ENCODE measurements around the gene EOMES.

EOMES gene

DNA sequence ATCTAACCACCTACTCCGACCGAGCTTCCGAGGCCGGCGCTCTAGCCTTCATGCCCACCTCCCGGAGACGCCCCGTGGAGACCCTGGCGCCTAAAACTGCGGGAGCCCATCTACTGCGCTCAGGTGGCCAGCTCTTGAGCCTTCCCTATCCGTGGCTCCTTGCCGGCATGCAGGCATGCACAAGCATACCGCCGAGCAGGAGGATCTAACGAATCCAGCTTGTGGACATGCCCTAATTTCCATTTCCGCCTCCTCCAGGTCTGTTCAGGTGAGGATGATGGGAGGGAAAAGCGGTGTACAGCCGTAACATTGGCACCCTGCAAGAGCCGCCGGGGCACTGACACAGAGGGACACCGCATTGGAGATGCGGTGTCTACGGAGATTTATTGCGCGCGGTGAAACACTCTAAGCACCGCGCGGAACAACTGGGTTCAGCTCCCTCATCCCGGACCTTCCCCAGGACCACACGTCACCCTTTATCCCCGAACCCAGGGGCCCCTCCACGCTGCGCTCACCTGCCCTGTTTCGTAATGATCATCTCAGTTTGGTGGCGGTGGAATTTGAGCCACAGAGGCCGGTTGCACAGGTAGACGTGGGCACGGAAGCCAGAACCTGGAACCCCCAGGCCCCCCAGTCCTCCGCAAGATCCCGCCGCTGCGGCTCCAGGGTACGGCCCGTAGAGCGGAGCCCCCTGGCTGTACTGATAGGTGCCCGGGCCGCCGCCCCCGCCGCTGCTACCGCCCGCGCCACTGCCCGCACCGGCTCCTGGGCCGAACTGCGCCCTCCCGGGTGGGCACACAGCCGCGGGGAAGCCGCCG, 1.0 kb downstream of the EOMES start:
- no peak for DNase-seq (ENCODE audit: low read depth in 2 of 2)

DNA sequence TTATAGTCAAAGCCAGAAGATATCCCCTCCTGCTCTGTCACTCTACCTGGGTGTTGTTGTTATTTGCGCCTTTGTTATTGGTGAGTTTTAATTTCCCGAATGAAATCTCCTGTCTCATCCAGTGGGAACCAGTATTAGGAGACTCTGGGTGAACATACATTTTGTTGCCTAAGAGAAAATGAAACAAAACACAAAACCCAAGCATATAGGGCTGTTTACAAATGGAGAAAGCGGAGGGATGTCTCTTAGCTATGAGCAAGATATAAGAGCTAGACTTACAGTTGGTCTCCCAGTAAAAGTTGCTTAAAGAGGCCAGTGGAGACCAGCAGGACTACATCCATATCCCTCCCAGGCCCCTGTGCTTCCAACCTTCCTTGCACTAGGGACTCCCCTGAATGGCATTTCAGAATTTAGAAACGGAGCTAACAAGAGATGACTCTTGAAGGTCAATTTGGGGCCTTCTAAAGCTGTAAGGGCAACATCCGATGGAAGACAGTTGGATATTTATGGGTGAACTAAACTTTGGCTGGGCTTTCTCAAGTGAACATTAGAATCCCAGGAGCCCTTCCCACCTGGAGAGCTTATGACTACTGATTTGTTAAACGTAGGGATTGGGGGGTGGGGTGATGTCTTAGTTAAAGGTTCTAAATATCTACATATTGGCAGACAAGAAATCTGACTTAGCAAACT, 2.7 kb downstream of the EOMES start:
- DNase-seq (ENCODE audit: low read depth in 2 of 2), result no peak

DNA sequence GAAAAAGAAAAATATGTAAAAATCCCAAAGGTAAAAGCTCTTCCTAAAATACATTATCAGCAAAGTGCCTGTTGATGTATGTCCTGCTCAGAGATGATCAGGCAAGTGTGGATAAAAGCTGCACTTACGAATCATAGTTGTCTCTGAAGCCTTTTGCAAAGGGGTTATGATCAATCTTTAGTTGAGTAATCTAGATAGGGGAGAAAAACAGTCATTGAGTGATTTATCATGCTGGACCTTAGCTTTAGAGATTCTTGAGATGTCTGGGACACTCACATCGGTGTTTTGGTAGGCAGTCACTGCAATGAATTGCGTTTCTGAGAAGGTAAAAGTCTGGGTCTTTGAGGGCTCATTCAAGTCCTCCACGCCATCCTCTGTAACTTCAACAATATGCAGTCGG, 3.7 kb downstream of the EOMES start:
- no peak for DNase-seq (ENCODE audit: low read depth in 2 of 2)

DNA sequence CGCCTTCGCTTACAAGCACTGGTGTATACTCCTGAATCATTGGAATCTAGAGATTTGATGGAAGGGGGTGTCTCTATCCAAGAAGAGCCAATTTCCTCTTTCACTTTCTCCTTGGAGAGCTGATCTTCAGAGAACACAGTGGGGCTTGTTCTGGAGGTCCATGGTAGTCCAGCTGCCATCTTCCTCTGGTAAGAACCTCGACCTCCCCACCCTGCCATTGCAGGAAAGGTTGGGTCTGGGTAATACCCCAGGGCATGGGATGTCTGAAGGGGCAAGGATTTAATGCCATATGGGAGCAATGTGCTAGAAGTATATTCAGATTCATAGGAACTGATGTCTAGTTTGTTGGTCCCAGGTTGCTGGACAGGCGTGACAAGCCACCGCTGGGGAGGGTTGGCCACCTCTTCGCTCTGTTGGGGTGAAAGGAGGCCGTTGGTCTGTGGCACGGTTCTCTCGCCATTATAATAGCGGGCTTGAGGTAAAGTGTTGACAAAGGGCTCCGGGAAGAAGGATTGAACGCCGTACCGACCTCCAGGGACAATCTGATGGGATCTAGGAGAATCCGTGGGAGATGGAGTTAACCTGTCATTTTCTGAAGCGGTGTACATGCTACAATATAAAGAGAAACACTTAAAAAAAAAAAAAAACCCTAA, 4.8 kb downstream of the EOMES start:
- no peak for DNase-seq (ENCODE audit: low read depth in 2 of 2)

DNA sequence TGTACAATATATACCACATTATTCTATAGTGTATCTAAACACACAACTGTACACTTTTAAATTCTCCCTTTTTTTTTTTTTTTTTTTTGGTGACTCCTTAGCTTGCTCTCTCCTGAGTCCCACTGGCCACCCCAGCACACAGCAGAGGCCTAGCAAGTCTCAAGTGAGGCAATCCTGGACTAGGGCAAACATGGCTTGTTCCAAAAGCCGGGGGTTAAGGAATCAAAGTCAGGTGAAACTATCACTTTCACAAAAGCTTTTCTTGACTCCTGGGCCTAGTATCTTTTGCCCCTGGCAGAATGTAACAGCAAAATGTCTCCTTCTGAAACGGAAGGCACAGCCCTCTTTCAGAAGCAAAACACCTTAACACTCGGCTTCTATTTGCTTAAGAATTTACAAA, 5.8 kb downstream of the EOMES start:
- DNase-seq (ENCODE audit: low read depth in 2 of 2), result no peak

DNA sequence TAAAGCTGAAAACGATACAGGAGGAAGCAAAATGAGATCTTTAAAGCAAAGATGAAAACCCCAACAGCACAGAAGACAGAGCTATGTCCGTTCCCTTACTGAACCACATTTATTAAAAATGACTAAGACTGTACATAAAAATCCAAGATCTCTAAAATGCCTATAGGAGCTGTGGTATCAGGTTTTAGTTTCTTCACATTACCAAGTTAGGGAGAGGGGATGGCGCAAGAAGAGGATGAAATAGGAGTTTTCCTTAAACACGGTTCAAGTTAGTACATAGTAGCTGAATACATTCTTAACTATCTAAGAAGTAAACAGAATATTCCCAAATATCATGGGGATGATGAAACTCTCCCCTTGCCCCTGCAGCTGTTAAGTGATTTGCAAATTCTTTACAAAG, 6.3 kb downstream of the EOMES start:
- no peak for DNase-seq (ENCODE audit: low read depth in 2 of 2)

DNA sequence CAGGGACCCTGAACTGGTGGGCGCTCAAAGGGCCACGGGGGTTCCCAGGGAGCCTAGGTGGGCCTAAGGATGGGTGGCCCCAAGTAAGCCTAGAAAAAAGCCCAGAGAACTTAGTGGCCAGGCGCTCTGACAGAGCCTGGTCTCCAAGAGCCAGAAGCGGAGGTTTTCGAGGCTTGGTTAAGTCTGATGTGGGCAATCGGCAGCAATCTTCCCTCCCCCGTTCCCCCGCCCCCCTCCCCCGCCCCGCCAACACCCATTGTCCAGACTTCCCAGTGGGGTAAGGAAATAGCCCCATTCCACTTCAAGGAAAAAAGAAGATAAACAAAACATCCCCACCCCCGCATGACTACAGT, 6.7 kb downstream of the EOMES start:
- DNase-seq (ENCODE audit: low read depth in 2 of 2), result no peak

DNA sequence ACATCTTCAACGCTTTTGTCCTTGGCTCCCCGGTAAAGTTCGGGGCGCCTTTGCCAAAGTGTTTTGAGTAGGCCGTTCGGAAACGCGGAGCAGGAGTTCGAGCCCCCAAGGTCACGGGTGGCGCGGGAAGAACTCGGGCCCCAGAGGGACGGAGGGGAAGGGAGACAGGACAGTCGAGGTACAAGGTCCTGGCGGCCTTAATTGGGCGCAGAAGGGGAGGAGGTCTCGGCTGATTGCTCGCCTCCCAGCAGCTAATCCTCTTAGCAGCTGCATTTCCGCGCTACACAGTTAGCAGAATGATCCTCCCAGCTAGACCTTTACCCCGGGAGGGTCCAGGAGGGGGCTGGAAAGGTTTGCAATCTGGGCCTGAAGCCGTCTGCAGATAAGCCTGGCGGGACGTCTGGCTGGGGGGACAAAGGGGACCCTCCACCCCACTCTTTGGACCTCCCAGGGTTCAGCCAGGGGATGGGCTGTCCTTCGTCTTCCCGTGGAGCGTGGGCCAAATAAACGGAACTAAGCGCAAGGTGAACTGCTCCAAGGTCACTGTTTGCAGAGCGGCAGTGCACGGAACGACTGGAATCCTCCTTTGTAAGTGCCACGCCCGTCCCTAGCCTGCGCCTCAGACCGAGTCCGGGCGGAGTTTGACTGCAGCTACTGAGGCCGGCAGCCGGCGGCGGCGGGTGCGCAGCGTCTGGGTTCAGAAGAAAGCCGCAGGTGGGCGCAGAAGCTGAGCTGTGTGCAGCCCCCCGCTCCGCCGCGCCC, 7.2 kb downstream of the EOMES start:
- no peak for DNase-seq (ENCODE audit: low read depth in 2 of 2)

DNA sequence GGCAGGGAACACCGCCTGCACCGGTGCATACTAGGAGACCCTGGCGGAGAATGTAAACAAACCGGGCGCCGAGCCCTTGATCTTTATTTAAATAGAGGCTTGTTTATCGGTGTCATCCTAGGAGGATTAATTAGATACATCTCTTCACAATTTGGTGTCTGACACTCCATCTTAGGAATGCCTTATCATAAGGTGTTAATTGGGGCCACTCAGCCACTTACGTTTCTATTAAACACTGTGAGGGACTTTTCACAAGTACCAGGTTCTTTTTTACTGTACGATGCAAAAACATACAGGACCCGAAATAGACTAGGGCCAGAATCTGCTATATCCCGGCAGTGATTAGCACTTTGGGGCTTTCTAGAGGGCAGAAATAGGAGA, 8.0 kb downstream of the EOMES start:
- no peak for DNase-seq (ENCODE audit: low read depth in 2 of 2)

DNA sequence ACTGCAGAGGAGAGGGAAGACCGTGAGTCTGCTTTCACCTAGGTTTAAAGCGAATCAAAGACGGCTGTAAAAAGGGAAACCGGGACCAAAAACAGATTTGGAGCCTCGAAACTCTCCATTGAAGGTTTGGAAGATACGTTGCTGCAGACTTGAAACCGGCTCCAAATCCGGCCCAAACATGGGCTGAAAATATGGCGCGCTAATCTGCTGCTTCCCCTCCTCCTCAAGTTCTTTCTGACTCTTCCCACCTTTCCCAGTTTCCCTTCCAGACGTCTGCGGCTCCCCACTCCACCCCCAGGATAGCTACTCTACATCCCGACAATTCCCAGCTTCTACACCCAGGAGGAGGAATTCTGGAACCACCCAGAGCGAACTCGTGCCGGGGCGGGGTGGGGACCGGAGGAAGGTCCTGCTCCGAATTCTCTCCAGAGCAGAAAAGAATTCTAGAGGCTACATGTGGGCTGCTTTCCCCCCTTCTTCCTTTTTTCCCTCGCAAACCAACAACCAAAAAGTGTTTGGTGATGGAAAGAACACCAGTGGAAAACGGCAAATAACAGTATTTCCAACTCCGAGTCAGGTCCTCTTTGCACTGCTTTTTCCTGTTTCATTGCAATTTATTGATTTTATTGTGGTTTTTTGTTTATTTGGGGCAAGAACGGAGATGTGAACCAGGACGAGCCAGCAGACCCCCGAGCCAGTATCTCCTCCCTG, 8.5 kb downstream of the EOMES start:
- DNase-seq (ENCODE audit: low read depth in 2 of 2), result no peak

DNA sequence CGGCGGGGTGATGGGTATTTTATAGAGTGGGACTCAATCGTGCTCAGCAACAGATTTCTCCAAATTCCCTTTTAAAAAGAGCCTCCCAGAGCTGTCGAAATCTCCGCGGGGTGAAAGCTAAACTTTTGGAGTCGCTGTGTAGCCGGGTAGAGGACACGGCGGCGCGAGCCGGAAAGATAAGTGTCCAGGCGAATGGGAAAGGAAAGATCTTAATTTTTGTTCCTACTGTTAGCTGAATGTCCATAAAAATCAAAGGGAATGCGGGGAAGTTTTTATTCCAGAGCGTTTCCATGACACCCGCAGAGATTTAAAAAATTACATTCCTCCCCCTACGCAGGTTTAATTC, 9.1 kb downstream of the EOMES start:
- no peak for DNase-seq (ENCODE audit: low read depth in 2 of 2)

DNA sequence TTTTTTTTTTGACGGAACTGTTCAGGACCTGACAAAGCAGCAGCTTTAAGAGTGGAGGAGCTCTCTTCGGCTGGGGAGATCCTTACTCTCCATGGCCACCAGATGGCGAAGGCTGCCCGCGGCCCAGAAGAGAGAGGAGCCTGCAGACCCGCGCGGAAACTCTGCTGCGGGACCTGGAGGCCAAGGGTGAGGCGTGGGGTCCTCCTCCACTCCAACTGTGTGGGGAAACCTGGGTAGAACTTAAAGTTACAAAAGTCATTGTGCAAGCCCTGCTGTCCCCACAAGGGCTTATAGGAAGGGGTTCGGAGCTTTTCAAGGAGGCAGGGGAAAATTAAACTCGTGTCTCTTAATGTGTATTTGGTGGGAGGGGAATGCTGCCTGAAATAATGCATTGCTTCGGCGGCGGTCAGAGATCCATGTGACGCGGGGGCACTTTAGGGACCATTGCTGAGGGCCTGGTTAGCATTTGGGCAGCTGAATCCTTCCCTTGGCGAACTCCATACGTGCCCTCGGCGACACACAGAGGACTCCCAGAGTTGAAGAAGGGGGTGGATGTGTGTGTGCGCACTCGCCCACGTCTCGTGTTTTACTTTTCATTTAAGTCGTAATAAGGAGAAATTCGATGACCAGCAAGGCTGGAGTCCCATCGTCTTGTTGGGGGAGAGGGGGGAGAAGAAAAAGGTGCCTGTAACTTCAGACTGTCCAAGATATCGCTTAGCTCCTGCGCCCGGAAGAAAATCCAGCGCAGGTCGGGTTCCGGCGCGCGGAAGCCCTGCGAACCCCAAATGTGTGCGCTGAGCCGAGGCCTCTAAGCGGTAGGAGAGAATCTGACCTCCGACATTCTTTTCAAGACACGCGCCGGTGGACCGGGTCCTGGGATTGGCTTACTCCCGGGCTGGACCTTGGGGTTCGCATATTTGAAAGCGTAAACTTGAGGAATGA, 9.7 kb downstream of the EOMES start:
- DNase-seq (ENCODE audit: low read depth in 2 of 2), result peak; percentile 62 to 67

DNA sequence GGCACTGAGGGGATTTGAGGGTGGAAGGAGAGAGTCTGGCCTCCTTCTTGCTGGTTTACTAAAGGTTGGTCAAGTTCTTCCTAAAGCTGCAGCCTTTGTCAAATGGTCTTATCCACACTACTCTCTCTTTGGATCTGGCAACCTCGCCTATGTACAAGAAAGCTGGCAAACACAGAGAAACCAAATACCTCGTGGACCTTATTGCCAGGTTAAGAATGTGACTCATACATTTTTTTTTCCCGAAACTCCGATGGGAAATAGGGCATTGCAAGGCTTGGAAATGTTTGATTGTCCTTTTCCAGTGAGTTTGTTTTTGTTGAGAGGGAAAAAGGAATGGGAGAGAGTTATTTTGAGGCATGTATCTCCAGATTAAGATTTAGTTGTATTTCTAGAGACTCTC, 13.9 kb downstream of the EOMES start:
- no peak for DNase-seq (ENCODE audit: low read depth in 2 of 2)

DNA sequence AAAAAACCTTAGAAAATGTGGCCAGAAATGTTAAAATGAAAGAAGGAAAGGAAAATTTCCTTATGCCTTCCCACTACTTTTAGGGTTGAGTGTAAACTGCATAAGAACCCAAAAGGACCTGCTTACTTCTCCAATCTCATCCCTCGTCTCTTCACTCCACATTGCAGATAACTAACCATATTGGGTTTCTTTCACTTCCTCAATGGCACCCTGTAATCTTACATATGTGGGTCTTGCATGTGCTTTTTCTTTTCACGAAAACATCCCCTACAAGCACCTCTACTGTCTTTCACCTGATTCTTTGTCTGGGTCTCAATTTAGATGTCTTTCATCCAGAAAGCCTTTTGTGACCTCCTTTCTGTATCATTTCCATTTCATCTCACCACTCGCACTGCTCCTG, 23.1 kb downstream of the EOMES start:
- no peak for DNase-seq (ENCODE audit: low read depth in 2 of 2)

DNA sequence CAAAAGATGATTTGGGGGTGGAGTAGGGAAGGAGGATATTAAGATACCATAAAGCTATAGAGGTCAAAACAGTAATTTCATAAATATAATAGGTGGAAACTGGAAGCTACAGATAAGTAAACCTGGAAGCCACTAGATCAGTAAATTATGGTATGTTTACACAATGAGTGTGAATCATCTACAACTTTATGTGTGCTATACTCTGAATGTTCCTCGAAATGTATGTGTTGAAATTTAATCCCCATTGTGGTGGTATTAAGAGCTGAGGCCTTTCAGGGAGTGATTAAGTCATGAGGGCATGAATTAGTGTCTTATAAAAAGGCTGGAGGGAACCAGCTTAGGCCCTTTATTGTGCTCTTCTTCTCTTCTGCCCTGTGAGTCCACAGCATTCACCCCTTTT, 25.2 kb downstream of the EOMES start:
- no peak for DNase-seq (ENCODE audit: low read depth in 2 of 2)

DNA sequence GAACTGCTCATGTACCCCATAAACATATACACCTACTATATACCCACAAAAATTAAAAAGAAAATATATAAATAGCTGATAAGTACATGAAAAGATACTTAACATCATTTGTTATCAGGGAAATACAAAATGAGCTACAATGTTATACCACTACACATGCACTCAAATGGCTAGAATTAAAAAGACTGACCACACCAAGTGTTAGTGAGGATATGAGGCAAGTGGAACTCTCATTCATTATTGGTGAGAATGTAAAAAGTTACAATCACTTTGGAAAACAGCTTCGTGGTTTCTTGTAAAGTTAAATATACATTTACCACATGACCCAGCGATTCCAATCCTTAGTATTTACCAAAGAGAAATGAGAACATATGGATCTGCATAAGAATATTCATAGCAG, 26.5 kb downstream of the EOMES start:
- no peak for DNase-seq (ENCODE audit: low read depth in 2 of 2)

DNA sequence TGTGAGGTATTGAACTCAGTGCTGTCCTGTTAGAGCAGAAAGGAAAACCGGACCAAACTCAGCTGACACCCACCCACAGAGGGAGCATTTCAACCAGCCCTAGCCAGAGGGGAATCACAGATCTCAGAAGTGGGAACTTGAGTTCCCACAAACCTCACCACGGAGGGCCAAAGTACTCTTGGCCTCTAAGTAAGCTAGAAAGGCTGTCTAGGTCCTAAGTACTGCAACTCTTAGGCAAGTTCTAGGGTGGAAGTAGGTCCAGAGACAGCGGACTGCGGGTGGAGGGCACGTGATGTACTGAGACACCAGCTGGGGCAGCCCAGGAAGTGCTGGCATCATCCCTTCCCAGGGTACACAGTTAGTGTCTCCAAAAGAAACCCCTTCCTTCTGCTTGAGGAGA, 34.1 kb downstream of the EOMES start:
- DNase-seq (ENCODE audit: low read depth in 2 of 2), result no peak

DNA sequence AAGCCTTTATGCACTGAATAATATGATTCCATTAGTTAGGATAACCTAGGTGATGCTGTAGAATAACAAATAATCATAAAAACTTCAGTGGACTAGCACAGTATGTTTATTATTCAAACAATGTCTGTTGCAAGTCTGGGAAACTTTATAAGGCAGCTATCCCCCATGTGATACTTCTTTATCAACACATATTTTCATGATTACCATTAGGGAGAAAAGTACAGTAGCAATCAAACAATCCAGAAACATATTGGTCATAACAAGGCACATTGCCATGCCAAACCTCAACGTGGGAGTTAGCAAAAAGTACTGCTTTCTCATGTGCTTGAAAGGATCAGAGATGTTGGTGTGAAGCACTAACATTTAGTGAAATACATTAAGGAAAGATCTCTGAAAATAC, 35.5 kb downstream of the EOMES start:
- DNase-seq (ENCODE audit: low read depth in 2 of 2), result no peak

DNA sequence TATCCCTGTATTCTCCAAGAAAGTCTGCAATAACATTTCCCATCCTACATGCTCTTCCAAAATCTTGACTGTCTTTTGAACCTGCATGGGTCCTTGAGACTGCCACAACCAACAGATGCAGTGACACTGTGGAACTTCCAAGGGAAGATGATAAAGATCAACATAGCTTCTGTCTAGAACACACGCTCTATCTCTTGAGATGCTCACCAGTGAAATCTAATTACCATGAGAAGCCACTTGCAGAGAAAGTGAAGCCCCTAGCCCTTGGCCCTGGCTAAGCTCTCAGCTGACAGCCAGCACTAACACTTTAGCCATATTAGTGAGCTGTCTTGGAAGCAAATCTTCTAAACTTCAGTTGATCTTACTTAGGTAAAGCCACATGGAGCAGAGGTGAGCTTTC, 36.6 kb downstream of the EOMES start:
- no peak for DNase-seq (ENCODE audit: low read depth in 2 of 2)

DNA sequence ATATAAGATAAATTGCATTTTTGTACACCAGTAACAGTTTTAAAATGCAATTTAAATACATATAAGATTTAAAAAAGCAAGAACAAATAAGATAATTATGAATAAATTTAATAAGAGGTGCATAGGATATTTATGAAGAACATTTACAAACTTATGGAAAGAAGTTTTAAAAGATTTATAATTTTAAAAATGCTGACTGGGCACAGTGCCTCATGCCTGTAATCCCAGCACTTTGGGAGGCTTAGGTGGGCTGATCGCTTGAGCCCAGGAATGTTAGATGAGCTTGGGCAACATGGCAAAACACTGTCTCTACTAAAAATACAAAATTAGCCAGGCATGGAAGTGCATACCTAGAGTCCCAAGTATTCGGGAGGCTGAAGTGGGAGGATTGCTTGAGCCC, 37.8 kb downstream of the EOMES start:
- DNase-seq (ENCODE audit: low read depth in 2 of 2), result no peak

DNA sequence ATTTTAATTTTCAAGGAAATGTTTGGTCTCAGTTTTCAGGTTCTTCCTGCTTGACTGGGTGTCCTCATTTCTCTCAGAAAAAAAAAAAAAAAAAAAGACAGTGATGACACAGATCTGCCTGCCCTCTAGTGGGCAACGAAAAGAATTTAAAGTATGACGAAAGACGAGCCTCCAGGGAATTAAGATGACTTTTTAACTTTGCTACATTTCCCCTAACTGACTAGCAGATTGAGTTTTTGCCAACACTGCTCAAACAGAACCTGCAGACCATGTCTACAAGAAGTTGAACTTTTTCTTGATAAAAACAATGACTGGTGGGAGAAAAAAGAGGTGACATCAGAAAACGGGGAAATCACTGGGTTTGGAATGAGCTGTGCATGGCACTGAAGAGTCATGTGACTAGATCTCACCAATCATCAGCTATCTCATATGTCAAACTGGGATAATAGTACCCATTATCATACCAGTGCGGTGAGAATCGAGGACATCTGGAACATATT, 40.8 kb downstream of the EOMES start:
- peak in 1 of 2 donors; percentile 38 for DNase-seq (ENCODE audit: low read depth in 2 of 2)
